ENCODE measurements around the gene MTAP.
A peak's percentile ranks its signal among the peaks of the same experiment; 100 is the strongest.

The MTAP gene

DNA sequence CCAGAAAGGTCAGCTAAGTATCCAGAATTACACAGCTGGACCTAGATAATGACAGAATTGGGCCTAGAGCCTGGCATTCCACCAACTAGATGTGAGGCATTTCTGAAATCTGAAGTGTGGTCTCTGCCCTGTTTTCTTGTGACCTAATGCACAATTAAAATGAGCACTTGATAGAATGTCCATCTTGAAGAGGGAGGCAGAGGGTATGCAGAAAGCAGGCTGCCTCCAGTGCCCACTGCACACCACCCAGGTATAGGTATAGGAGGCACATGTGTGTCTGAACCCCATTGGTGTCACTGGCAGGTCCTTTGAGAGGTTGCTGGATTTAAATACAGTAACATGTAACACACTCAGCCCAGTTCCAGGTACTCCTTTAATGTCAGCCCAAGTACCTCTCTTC lies 2.4 kb downstream of the MTAP start:
- Histone ChIP-seq H3K36me3 (ENCODE audit: control insufficient read depth in 2 of 2, insufficient read depth in 2 of 2, low read length in 2 of 2) (peaks cover 0 to 3% of the 10 kb centered on the region in 2 donors), H3K9ac (ENCODE audit: low read length in 2 of 2) (no peak overlapping the region)

DNA sequence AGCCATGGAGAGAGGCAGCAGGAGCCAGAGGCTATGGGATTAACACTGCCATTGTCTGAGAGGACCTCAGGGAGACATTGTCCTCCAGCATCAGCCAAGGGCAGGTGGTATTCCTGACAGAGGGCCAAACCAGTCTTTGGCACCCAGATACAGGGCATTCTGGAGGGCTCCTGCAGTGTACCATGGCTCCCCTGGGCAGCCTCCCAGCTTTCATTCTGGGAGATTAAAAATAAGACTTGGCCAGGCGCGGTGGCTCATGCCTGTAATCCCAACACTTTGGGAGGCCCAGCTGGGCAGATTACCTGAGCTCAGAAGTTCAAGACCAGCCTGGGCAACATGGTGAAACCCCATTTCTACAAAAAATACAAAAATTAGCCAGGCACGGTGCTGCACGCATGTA lies 4.2 kb downstream of the MTAP start:
- H3K36me3 ChIP-seq (ENCODE audit: control insufficient read depth in 2 of 2, insufficient read depth in 2 of 2, low read length in 2 of 2): peaks cover 0 to 6% of the 10 kb centered on the region in 2 donors
- H3K4me1 ChIP-seq (ENCODE audit: control insufficient read depth, insufficient read depth, low read length): peaks cover 21% of the 10 kb centered on the region
- no peak overlapping the region for H3K27ac ChIP-seq (ENCODE audit: low read length)
- no peak overlapping the region for H3K4me3 ChIP-seq (ENCODE audit: low read length in 2 of 2)
- H3K9me3 ChIP-seq (ENCODE audit: control insufficient read depth in 2 of 2, low read length in 2 of 2): no peaks in the 10 kb centered on the region
- no peaks in the 10 kb centered on the region for H3K27me3 ChIP-seq (ENCODE audit: control insufficient read depth in 1 of 2, insufficient read depth in 2 of 2, low read length in 2 of 2)
- no peak overlapping the region for H3K9ac ChIP-seq (ENCODE audit: low read length in 2 of 2)

More for the DNA sequence above, 2.4 kb downstream of the MTAP start:
- Histone ChIP-seq H3K4me3 (ENCODE audit: low read length in 2 of 2) (no peak overlapping the region), H3K9me3 (ENCODE audit: control insufficient read depth in 2 of 2, low read length in 2 of 2) (no peaks in the 10 kb centered on the region), H3K27me3 (ENCODE audit: control insufficient read depth in 1 of 2, insufficient read depth in 2 of 2, low read length in 2 of 2) (no peaks in the 10 kb centered on the region), H3K27ac (ENCODE audit: low read length) (no peak overlapping the region), H3K4me1 (ENCODE audit: control insufficient read depth, insufficient read depth, low read length) (peaks cover 16% of the 10 kb centered on the region)

DNA sequence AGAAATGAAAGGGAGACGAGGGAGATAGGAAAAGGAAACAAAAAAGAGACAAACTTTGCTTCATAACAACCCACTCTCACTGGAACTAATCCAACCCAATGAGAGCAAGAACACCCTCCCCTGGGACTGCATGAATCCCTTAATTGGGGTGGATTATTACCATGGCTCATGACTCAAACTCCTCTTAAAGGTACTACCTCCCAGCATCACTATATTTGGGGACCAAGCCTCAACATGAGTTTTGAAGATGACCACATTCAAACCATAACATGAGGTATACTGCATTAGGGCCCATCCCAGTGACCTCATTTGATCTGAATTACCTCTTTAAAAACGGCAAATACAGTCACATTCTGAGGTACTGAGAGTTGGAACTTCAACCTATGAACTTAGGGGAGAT lies 8.0 kb downstream of the MTAP start:
- Histone ChIP-seq H3K36me3 (ENCODE audit: control insufficient read depth in 2 of 2, insufficient read depth in 2 of 2, low read length in 2 of 2) (peaks cover 0 to 8% of the 10 kb centered on the region in 2 donors), H3K27ac (ENCODE audit: low read length) (peak overlapping the region; percentile 31), H3K9me3 (ENCODE audit: control insufficient read depth in 2 of 2, low read length in 2 of 2) (no peaks in the 10 kb centered on the region), H3K4me3 (ENCODE audit: low read length in 2 of 2) (no peak overlapping the region), H3K27me3 (ENCODE audit: control insufficient read depth in 1 of 2, insufficient read depth in 2 of 2, low read length in 2 of 2) (no peaks in the 10 kb centered on the region), H3K4me1 (ENCODE audit: control insufficient read depth, insufficient read depth, low read length) (peaks cover 14% of the 10 kb centered on the region), H3K9ac (ENCODE audit: low read length in 2 of 2) (no peak overlapping the region)

DNA sequence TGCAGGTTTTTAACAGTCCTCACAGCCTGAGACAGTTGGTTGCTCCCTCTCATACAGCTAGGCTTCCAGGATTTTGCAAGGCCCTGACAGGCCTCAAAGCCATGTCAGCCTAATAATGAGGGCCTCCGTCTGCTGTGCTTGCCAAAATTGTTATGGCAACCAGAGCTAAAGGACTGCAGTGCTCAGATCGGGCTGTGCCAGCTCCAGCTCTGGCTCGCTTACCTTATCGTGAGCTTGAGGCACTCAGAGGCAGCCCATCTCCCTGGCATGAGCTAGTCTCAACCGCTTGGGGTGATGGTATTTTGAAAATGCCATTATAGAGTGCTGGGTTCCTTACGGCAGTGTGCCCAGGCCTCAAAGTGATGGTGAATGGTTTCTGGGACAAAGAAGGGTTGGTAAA lies 8.4 kb downstream of the MTAP start:
- Histone ChIP-seq H3K27ac (ENCODE audit: low read length) (peak overlapping the region; percentile 31), H3K27me3 (ENCODE audit: control insufficient read depth in 1 of 2, insufficient read depth in 2 of 2, low read length in 2 of 2) (no peaks in the 10 kb centered on the region), H3K36me3 (ENCODE audit: control insufficient read depth in 2 of 2, insufficient read depth in 2 of 2, low read length in 2 of 2) (peaks cover 3 to 11% of the 10 kb centered on the region in 2 donors), H3K9me3 (ENCODE audit: control insufficient read depth in 2 of 2, low read length in 2 of 2) (no peaks in the 10 kb centered on the region), H3K9ac (ENCODE audit: low read length in 2 of 2) (peak overlapping the region in 1 of 2 donors; percentile 29), H3K4me1 (ENCODE audit: control insufficient read depth, insufficient read depth, low read length) (peaks cover 14% of the 10 kb centered on the region), H3K4me3 (ENCODE audit: low read length in 2 of 2) (no peak overlapping the region)

DNA sequence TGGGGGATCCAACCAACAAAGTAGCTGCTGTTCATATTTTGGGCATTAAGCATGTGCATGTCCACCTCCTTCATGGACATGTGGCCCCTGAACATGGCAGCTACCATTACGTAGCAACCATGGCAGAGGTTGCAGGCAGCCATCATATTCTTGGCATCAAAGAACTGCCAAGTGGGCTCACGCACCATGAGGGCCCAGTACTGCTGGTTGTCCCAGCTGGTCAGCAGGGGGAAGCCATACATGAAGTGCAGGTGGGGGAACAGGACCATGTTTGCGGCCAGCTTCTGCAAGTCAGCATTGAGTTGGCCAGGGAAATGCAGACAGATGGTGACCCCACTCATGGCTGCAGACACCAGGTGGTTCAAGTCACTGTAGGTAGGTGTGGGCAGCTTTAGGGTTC lies 9.5 kb downstream of the MTAP start:
- Histone ChIP-seq H3K9ac (ENCODE audit: low read length in 2 of 2) (no peak overlapping the region), H3K36me3 (ENCODE audit: control insufficient read depth in 2 of 2, insufficient read depth in 2 of 2, low read length in 2 of 2) (peaks cover 12 to 18% of the 10 kb centered on the region in 2 donors), H3K4me3 (ENCODE audit: low read length in 2 of 2) (no peak overlapping the region), H3K27ac (ENCODE audit: low read length) (no peak overlapping the region), H3K4me1 (ENCODE audit: control insufficient read depth, insufficient read depth, low read length) (peaks cover 12% of the 10 kb centered on the region), H3K27me3 (ENCODE audit: control insufficient read depth in 1 of 2, insufficient read depth in 2 of 2, low read length in 2 of 2) (no peaks in the 10 kb centered on the region), H3K9me3 (ENCODE audit: control insufficient read depth in 2 of 2, low read length in 2 of 2) (no peaks in the 10 kb centered on the region)

DNA sequence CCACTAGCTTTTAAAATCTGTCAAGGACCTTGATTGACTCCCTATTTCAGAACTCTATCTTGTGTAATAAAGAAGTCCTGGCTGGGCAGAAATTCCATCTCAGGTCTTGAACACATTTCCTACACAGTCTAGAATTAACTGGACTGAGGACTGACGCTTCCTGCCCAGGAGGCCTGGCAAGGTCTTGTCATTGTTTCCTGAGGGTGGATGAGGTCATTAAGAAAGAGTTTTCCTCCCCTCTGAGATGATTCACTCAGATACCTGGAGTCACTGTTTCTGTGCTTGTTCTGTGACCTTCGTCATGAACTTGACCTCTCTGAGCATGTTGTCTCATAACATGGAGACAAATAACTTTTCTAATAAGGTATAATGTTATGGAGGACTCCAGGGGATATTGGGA lies 10.0 kb downstream of the MTAP start:
- H3K9me3 ChIP-seq (ENCODE audit: control insufficient read depth in 2 of 2, low read length in 2 of 2): no peaks in the 10 kb centered on the region
- peaks cover 12 to 23% of the 10 kb centered on the region in 2 donors for H3K36me3 ChIP-seq (ENCODE audit: control insufficient read depth in 2 of 2, insufficient read depth in 2 of 2, low read length in 2 of 2)
- H3K27me3 ChIP-seq (ENCODE audit: control insufficient read depth in 1 of 2, insufficient read depth in 2 of 2, low read length in 2 of 2): no peaks in the 10 kb centered on the region
- H3K4me3 ChIP-seq (ENCODE audit: low read length in 2 of 2): no peak overlapping the region
- peaks cover 12% of the 10 kb centered on the region for H3K4me1 ChIP-seq (ENCODE audit: control insufficient read depth, insufficient read depth, low read length)
- no peak overlapping the region for H3K9ac ChIP-seq (ENCODE audit: low read length in 2 of 2)
- H3K27ac ChIP-seq (ENCODE audit: low read length): no peak overlapping the region

DNA sequence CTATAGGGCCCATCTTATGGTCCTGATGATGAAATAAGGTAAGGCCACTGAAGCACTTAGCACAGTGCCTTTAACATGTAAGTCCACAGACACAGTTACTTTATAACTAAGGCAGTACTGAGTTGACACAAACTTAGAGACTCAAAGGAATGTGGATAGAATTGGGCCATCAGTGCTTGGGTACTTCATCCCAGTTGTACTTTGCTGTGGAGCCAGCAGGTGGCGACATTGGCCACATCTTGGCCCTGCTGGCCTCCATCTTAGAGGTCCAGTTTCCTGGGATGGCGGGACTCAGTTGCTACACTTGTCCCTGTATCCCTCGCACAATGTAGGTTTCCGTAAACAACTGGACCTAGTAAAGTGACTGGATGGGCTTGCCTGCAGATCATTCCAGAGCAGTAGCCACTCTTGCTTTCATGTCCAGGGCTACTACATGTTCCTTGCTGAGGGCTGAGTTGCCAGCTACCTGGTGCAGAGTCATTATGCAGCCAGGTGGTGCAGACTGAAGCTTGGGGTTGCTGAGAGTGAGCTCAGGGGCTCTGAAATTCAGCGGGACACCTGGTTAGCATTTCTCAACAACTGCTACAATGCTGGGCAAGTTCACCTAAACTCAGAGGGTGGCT lies 10.6 kb downstream of the MTAP start:
- no peak overlapping the region for H3K27ac ChIP-seq (ENCODE audit: low read length)
- H3K36me3 ChIP-seq (ENCODE audit: control insufficient read depth in 2 of 2, insufficient read depth in 2 of 2, low read length in 2 of 2): peaks cover 18 to 29% of the 10 kb centered on the region in 2 donors
- H3K4me3 ChIP-seq (ENCODE audit: low read length in 2 of 2): no peak overlapping the region
- no peak overlapping the region for H3K9ac ChIP-seq (ENCODE audit: low read length in 2 of 2)
- no peaks in the 10 kb centered on the region for H3K27me3 ChIP-seq (ENCODE audit: control insufficient read depth in 1 of 2, insufficient read depth in 2 of 2, low read length in 2 of 2)
- no peaks in the 10 kb centered on the region for H3K9me3 ChIP-seq (ENCODE audit: control insufficient read depth in 2 of 2, low read length in 2 of 2)
- H3K4me1 ChIP-seq (ENCODE audit: control insufficient read depth, insufficient read depth, low read length): peaks cover 12% of the 10 kb centered on the region

DNA sequence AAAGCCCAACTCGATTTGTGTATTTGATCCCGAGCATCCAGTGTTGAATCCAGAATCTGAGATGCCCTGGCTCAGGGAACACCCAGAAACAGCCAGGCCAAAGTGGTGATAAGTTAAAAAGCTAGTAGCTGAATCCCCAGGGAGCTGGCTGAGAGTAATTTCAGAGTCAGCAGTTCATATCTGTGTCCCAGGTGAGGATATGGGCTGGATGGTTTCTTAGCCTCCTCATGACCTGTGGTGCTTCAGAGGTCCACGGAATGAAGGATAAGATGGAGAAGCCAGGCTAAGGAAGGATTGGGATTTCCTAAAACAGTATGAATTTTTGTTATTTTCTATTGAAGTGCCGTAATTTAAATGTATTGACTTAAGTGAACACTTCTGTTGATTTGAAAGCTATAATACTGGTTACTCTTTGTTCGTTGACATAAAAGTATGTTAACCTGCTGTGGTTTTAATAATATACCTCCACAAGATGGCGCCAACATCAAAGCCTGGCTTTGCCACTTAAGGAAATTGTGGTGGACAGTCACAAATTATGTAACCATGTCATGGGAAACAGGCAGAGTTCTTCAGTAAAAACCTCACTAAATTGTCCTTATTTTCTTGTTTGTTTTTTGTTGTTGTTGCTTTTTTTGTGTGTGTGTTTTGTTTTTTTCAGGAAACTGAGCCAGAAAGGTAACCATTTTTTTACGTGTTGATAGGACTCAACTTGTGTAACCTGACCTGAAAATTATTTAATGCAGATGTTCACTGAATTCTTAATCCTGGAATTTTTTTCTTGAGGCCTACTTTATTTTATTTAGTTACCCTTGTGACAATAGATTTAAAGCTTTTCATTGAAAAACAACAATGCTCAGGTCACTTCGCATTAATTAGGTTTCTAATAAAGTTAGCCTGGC lies 11.4 kb downstream of the MTAP start:
- no peak overlapping the region for H3K27ac ChIP-seq (ENCODE audit: low read length)
- H3K27me3 ChIP-seq (ENCODE audit: control insufficient read depth in 1 of 2, insufficient read depth in 2 of 2, low read length in 2 of 2): no peaks in the 10 kb centered on the region
- H3K36me3 ChIP-seq (ENCODE audit: control insufficient read depth in 2 of 2, insufficient read depth in 2 of 2, low read length in 2 of 2): peaks cover 19 to 32% of the 10 kb centered on the region in 2 donors
- no peak overlapping the region for H3K9ac ChIP-seq (ENCODE audit: low read length in 2 of 2)
- H3K4me1 ChIP-seq (ENCODE audit: control insufficient read depth, insufficient read depth, low read length): peaks cover 12% of the 10 kb centered on the region
- H3K4me3 ChIP-seq (ENCODE audit: low read length in 2 of 2): peak overlapping the region in 1 of 2 donors; percentile 3
- no peaks in the 10 kb centered on the region for H3K9me3 ChIP-seq (ENCODE audit: control insufficient read depth in 2 of 2, low read length in 2 of 2)

DNA sequence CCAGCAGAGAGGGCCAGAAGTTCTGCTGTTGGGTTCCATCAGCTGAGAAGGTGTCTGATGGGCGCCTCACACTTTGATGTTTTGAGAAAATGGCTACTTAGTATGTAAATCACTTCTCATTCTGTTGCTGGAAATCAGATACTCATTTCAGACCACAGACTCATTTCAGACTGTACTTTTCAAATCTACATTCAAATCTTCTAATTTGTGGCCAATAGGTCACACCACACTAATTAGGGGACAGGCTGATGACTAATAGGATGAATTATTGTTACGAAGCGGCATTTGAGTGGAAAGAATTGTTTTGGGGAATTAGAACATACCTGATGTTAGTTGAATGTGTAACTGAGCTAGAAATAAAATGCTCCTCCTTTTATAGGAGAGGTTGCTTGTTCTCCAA lies 13.2 kb downstream of the MTAP start:
- no peaks in the 10 kb centered on the region for H3K27me3 ChIP-seq (ENCODE audit: control insufficient read depth in 1 of 2, insufficient read depth in 2 of 2, low read length in 2 of 2)
- H3K9me3 ChIP-seq (ENCODE audit: control insufficient read depth in 2 of 2, low read length in 2 of 2): no peaks in the 10 kb centered on the region
- no peak overlapping the region for H3K9ac ChIP-seq (ENCODE audit: low read length in 2 of 2)
- peaks cover 10% of the 10 kb centered on the region for H3K4me1 ChIP-seq (ENCODE audit: control insufficient read depth, insufficient read depth, low read length)
- H3K36me3 ChIP-seq (ENCODE audit: control insufficient read depth in 2 of 2, insufficient read depth in 2 of 2, low read length in 2 of 2): peaks cover 19 to 34% of the 10 kb centered on the region in 2 donors
- H3K27ac ChIP-seq (ENCODE audit: low read length): no peak overlapping the region
- no peak overlapping the region for H3K4me3 ChIP-seq (ENCODE audit: low read length in 2 of 2)

DNA sequence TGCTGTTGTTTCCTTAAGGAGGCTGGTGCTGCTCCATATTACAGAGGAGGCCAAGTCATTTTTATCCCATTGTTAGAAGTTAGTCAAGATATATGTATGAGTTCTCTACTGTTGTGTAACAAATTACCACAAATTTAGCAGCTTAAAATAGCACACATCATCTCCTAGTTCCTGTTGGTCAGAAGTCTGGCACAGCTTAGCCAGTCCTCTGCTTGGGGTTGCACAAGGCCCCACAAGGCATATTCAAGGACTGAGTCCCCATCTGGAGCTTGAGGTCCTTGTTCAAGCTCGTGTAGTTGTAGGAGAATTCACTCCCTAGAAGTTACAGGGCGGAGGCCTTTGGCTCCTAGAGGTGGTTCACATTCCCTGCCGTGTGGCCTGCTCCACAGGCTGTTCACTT lies 14.7 kb downstream of the MTAP start:
- peaks cover 5% of the 10 kb centered on the region for H3K4me1 ChIP-seq (ENCODE audit: control insufficient read depth, insufficient read depth, low read length)
- H3K27ac ChIP-seq (ENCODE audit: low read length): no peak overlapping the region
- peaks cover 19 to 29% of the 10 kb centered on the region in 2 donors for H3K36me3 ChIP-seq (ENCODE audit: control insufficient read depth in 2 of 2, insufficient read depth in 2 of 2, low read length in 2 of 2)
- no peaks in the 10 kb centered on the region for H3K9me3 ChIP-seq (ENCODE audit: control insufficient read depth in 2 of 2, low read length in 2 of 2)
- H3K27me3 ChIP-seq (ENCODE audit: control insufficient read depth in 1 of 2, insufficient read depth in 2 of 2, low read length in 2 of 2): no peaks in the 10 kb centered on the region
- H3K4me3 ChIP-seq (ENCODE audit: low read length in 2 of 2): no peak overlapping the region
- no peak overlapping the region for H3K9ac ChIP-seq (ENCODE audit: low read length in 2 of 2)

DNA sequence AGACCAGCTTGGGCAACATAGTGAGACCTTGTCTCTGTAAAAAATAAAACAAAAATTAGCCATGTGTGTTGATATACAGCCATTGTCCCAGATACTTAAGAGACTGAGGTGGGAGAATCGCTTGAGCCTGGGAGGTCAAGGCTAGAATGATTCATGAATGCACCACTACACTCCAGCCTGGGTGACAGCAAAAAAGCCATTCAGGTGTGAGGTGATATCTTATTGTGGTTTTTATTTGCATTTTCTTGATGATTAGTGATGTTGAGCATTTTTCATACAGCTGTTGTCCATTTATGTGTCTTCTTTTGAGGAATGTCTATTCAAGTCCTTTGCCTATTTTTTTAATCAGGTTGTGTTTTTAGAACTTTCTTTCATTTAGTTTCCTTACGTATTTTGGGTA lies 23.2 kb downstream of the MTAP start:
- H3K36me3 ChIP-seq (ENCODE audit: control insufficient read depth in 2 of 2, insufficient read depth in 2 of 2, low read length in 2 of 2): peaks cover 13 to 22% of the 10 kb centered on the region in 2 donors
- H3K4me1 ChIP-seq (ENCODE audit: control insufficient read depth, insufficient read depth, low read length): no peaks in the 10 kb centered on the region
- no peak overlapping the region for H3K4me3 ChIP-seq (ENCODE audit: low read length in 2 of 2)
- H3K27ac ChIP-seq (ENCODE audit: low read length): no peak overlapping the region
- H3K9me3 ChIP-seq (ENCODE audit: control insufficient read depth in 2 of 2, low read length in 2 of 2): no peaks in the 10 kb centered on the region
- H3K27me3 ChIP-seq (ENCODE audit: control insufficient read depth in 1 of 2, insufficient read depth in 2 of 2, low read length in 2 of 2): no peaks in the 10 kb centered on the region
- H3K9ac ChIP-seq (ENCODE audit: low read length in 2 of 2): no peak overlapping the region
